T-helper 2 cell treated with Interferon-gamma antibody and Interleukin-4, amounts not matched to agents 5 μg/mL and 100 μg/mL, for 36 hours (primary cell): ENCODE data around the gene COL5A3.
"Not testable (repeated sequence)": the region's sequence is repeated elsewhere in the genome, so short reads cannot be mapped to it uniquely, and the experiment has no call there.

Source experiments
- DNase-seq: peaks from one replicate; pipeline ENCODE4 v3.0.0; 2021; ENCODE audit warnings: low spot score
- H3K27ac Mint-ChIP-seq: one replicate; pipeline ENCODE4 v1.8.0; 2021; ENCODE audit warnings: mild to moderate bottlenecking, mixed read lengths
- H3K27me3 Mint-ChIP-seq: one replicate; pipeline ENCODE4 v1.8.0; 2021; ENCODE audit warnings: low read depth, mixed read lengths
- H3K36me3 Mint-ChIP-seq: one replicate; pipeline ENCODE4 v1.8.0; 2021; ENCODE audit warnings: low read depth, mixed read lengths
- H3K4me1 Mint-ChIP-seq: one replicate; pipeline ENCODE4 v1.8.0; 2021; ENCODE audit warnings: low read depth, mixed read lengths
- H3K4me3 Mint-ChIP-seq: one replicate; pipeline ENCODE4 v1.8.0; 2022; ENCODE audit warnings: mild to moderate bottlenecking, moderate library complexity, mixed read lengths
- H3K9me3 Mint-ChIP-seq: one replicate; pipeline ENCODE4 v1.8.0; 2021; ENCODE audit warnings: mixed read lengths

The COL5A3 gene

GRCh38 chr19:9946528-9947125 is 63.7 kb downstream of the COL5A3 start:
- not testable (repeated sequence) for H3K36me3 Mint-ChIP-seq, DNase-seq, H3K4me3 Mint-ChIP-seq, H3K27me3 Mint-ChIP-seq, H3K9me3 Mint-ChIP-seq, H3K4me1 Mint-ChIP-seq, H3K27ac Mint-ChIP-seq

GRCh38 chr19:9945319-9945966 is 64.9 kb downstream of the COL5A3 start:
- peaks cover 2% of the 10 kb centered on the region for H3K4me1 Mint-ChIP-seq
- no peak overlapping the region for H3K27ac Mint-ChIP-seq
- H3K36me3 Mint-ChIP-seq, result no peaks in the 10 kb centered on the region
- H3K9me3 Mint-ChIP-seq, result peaks cover 8% of the 10 kb centered on the region
- no peak overlapping the region for H3K4me3 Mint-ChIP-seq
- no peak for DNase-seq
- peaks cover 2% of the 10 kb centered on the region for H3K27me3 Mint-ChIP-seq

GRCh38 chr19:9943744-9944143 is 66.6 kb downstream of the COL5A3 start:
- Mint-ChIP-seq H3K27me3 (peaks cover 2% of the 10 kb centered on the region), H3K4me1 (peaks cover 2% of the 10 kb centered on the region), H3K36me3 (no peaks in the 10 kb centered on the region), H3K4me3 (no peak overlapping the region), H3K27ac (no peak overlapping the region), H3K9me3 (peaks cover 8% of the 10 kb centered on the region)
- no peak for DNase-seq

- peaks cover 4% of the 10 kb centered on the region for H3K4me1 Mint-ChIP-seq
- peaks cover 17% of the 10 kb centered on the region for H3K27me3 Mint-ChIP-seq
These were observed 68.6 kb downstream of the COL5A3 start for GRCh38 chr19:9941671-9942070.

GRCh38 chr19:9941231-9941630 is 69.1 kb downstream of the COL5A3 start:
- Mint-ChIP-seq H3K36me3 (no peaks in the 10 kb centered on the region), H3K4me1 (peaks cover 4% of the 10 kb centered on the region), H3K27me3 (peaks cover 18% of the 10 kb centered on the region), H3K4me3 (no peak overlapping the region), H3K27ac (no peak overlapping the region), H3K9me3 (peaks cover 8% of the 10 kb centered on the region)
- DNase-seq, result no peak

More at GRCh38 chr19:9941671-9942070, 68.6 kb downstream of the COL5A3 start:
- Mint-ChIP-seq H3K27ac (no peak overlapping the region), H3K36me3 (no peaks in the 10 kb centered on the region), H3K4me3 (no peak overlapping the region), H3K9me3 (peaks cover 8% of the 10 kb centered on the region)
- no peak for DNase-seq

- no peak for DNase-seq
- Mint-ChIP-seq H3K27me3 (peaks cover 19% of the 10 kb centered on the region), H3K36me3 (no peaks in the 10 kb centered on the region), H3K9me3 (peaks cover 8% of the 10 kb centered on the region), H3K4me1 (peaks cover 4% of the 10 kb centered on the region), H3K27ac (no peak overlapping the region), H3K4me3 (no peak overlapping the region)
These were observed 69.5 kb downstream of the COL5A3 start for GRCh38 chr19:9940778-9941177.

GRCh38 chr19:9939301-9939913 is 70.9 kb downstream of the COL5A3 start:
- H3K4me3 Mint-ChIP-seq, result no peak overlapping the region
- H3K36me3 Mint-ChIP-seq, result no peaks in the 10 kb centered on the region
- no peak for DNase-seq
- H3K27ac Mint-ChIP-seq, result no peak overlapping the region
- peaks cover 8% of the 10 kb centered on the region for H3K4me1 Mint-ChIP-seq
- H3K27me3 Mint-ChIP-seq, result peaks cover 31% of the 10 kb centered on the region
- peaks cover 8% of the 10 kb centered on the region for H3K9me3 Mint-ChIP-seq

GRCh38 chr19:9937001-9937411 is 73.3 kb downstream of the COL5A3 start:
- DNase-seq, result no peak
- Mint-ChIP-seq H3K27ac (no peak overlapping the region), H3K9me3 (peaks cover 4% of the 10 kb centered on the region), H3K4me1 (peaks cover 10% of the 10 kb centered on the region), H3K4me3 (peak overlapping the region; percentile 53), H3K36me3 (no peaks in the 10 kb centered on the region), H3K27me3 (peaks cover 39% of the 10 kb centered on the region)

- H3K27ac Mint-ChIP-seq, result no peak within 1 kb of the TSS
- H3K4me3 Mint-ChIP-seq, result peak within 1 kb of the TSS; percentile 53
- H3K9me3 Mint-ChIP-seq, result no peaks in the 10 kb centered on the region
- no peaks in the 10 kb centered on the region for H3K36me3 Mint-ChIP-seq
- H3K4me1 Mint-ChIP-seq, result peaks cover 10% of the 10 kb centered on the region
- no peak for DNase-seq
- H3K27me3 Mint-ChIP-seq, result peaks cover 39% of the 10 kb centered on the region
These were observed 73.8 kb downstream of the COL5A3 start, which contains the start of gene OLFM2 for GRCh38 chr19:9936326-9937000. Gene OLFM2 (minus strand): TSS chr19:9936515. CDS start chr19:9936366, 149 bp downstream.

- H3K4me3 Mint-ChIP-seq, result peak overlapping the region; percentile 34
- H3K9me3 Mint-ChIP-seq, result no peaks in the 10 kb centered on the region
- peaks cover 10% of the 10 kb centered on the region for H3K4me1 Mint-ChIP-seq
- peaks cover 39% of the 10 kb centered on the region for H3K27me3 Mint-ChIP-seq
- no peak overlapping the region for H3K27ac Mint-ChIP-seq
- H3K36me3 Mint-ChIP-seq, result no peaks in the 10 kb centered on the region
- no peak for DNase-seq
These were observed 74.6 kb downstream of the COL5A3 start for GRCh38 chr19:9935506-9936325.

- DNase-seq, result peak; percentile 71
- H3K36me3 Mint-ChIP-seq, result no peaks in the 10 kb centered on the region
- H3K4me3 Mint-ChIP-seq, result no peak overlapping the region
- H3K27me3 Mint-ChIP-seq, result peaks cover 39% of the 10 kb centered on the region
- H3K9me3 Mint-ChIP-seq, result no peaks in the 10 kb centered on the region
- H3K27ac Mint-ChIP-seq, result no peak overlapping the region
- peaks cover 10% of the 10 kb centered on the region for H3K4me1 Mint-ChIP-seq
These were observed 76.0 kb downstream of the COL5A3 start for GRCh38 chr19:9934132-9934950.

GRCh38 chr19:9932835-9933234 is 77.5 kb downstream of the COL5A3 start:
- DNase-seq, result no peak
- H3K36me3 Mint-ChIP-seq, result no peaks in the 10 kb centered on the region

GRCh38 chr19:9931629-9932028 is 78.7 kb downstream of the COL5A3 start:
- DNase-seq, result no peak
- Mint-ChIP-seq H3K27me3 (peaks cover 23% of the 10 kb centered on the region), H3K36me3 (no peaks in the 10 kb centered on the region), H3K9me3 (no peaks in the 10 kb centered on the region), H3K27ac (no peak overlapping the region), H3K4me3 (no peak overlapping the region), H3K4me1 (peaks cover 8% of the 10 kb centered on the region)

More at GRCh38 chr19:9932835-9933234, 77.5 kb downstream of the COL5A3 start:
- Mint-ChIP-seq H3K9me3 (no peaks in the 10 kb centered on the region), H3K27me3 (peaks cover 35% of the 10 kb centered on the region), H3K27ac (no peak overlapping the region), H3K4me3 (no peak overlapping the region), H3K4me1 (peaks cover 10% of the 10 kb centered on the region)
